Endothelial cell of umbilical vein (primary cell): Measurements from ENCODE around the gene SNU13. TPM values are rescaled to one million over a fixed set of nuclear protein-coding genes. Genes with fewer than 3 reads are reported as not detected.

Source experiments
- BruUV-seq: library from RNA; stranded (reverse); fragments of 400-500 nt; replicated peaks from 2 replicates; lab custom pipeline; 2021; lab: Mats Ljungman, UMichigan
- CTCF ChIA-PET: fragments of 300-600, 350-600 bp; sonication (Branson Sonifier 250); formaldehyde crosslinking; loops from one replicate; lab custom pipeline; 2021; ENCODE audit warnings: antibody characterized with exemption, inconsistent platforms; lab: Charles Lee
- POLR2A ChIA-PET: fragments of 300-600, 350-600 bp; sonication (Branson Sonifier 250); formaldehyde crosslinking; loops from one replicate; lab custom pipeline; 2021; ENCODE audit warnings: antibody characterized with exemption, inconsistent platforms; lab: Charles Lee
- DNase-seq: peaks from one replicate; pipeline ENCODE4 v3.0.0-alpha.2; 2011; ENCODE audit warnings: low read depth, low spot score
- FAIRE-seq: peaks from 2 replicates; lab custom pipeline; 2011; peaks lifted over from hg19 to GRCh38; lab: Jason Lieb, UNC
- H2AFZ ChIP-seq: 2 replicates; pipeline ENCODE4 v1.6.0; 2012; ENCODE audit warnings: low read depth, low read length, control low read depth, inconsistent platforms
- H3K27ac ChIP-seq: 2 replicates; pipeline ENCODE4 v1.5.1; 2011; ENCODE audit warnings: low read depth, mild to moderate bottlenecking, control low read depth, low read length, moderate library complexity; ENCODE audit not compliant: insufficient read depth
- H3K27me3 ChIP-seq, 2 experiments: 2 replicates each; pipeline versions ENCODE4 v1.6.0 to v1.6.1; 2011; ENCODE audit warnings: low read length in 2 of 2, mixed read lengths in 1 of 2; ENCODE audit not compliant: control insufficient read depth in 2 of 2, insufficient read depth in 2 of 2
- H3K36me3 ChIP-seq, 2 experiments: 2 replicates in 1 of 2; 3 replicates in 1 of 2; pipeline ENCODE4 v1.5.1; 2011; ENCODE audit warnings: low read length in 2 of 2, mild to moderate bottlenecking in 1 of 2, moderate library complexity in 1 of 2; ENCODE audit not compliant: control insufficient read depth in 2 of 2, insufficient read depth in 2 of 2; ENCODE audit errors: extremely low read depth in 1 of 2
- H3K4me1 ChIP-seq: 3 replicates; pipeline ENCODE4 v1.5.1; 2011; ENCODE audit warnings: mild to moderate bottlenecking, low read length; ENCODE audit not compliant: control insufficient read depth, insufficient read depth; ENCODE audit errors: extremely low read depth
- H3K4me2 ChIP-seq: 2 replicates; pipeline ENCODE4 v1.6.1; 2011; ENCODE audit warnings: low read length, control low read depth, mixed read lengths; ENCODE audit not compliant: insufficient read depth
- H3K4me3 ChIP-seq, 3 experiments: fragments of 200-600 bp in 1 of 3; sonication (generic), shearing (Covaris generic) in 1 of 3; replicated peaks in 1 of 3; 2 replicates each; pipeline ENCODE4 v1.5.1; 2011 to 2016; ENCODE audit warnings: control low read depth in 3 of 3, low read length in 3 of 3, mild to moderate bottlenecking in 2 of 3, inconsistent platforms in 1 of 3, low read depth in 1 of 3, moderate library complexity in 1 of 3; ENCODE audit not compliant: insufficient read depth in 1 of 3
- H3K79me2 ChIP-seq: 2 replicates; pipeline ENCODE4 v1.6.0; 2012; ENCODE audit warnings: low read length, inconsistent platforms; ENCODE audit not compliant: control insufficient read depth, insufficient read depth
- H3K9ac ChIP-seq: replicated peaks from 2 replicates; pipeline ENCODE3; 2011; ENCODE audit warnings: low read length, control low read depth; ENCODE audit not compliant: insufficient read depth; ENCODE audit errors: extremely low read depth
- H3K9me1 ChIP-seq: replicated peaks from 3 replicates; pipeline ENCODE4 v1.6.0; 2011; ENCODE audit warnings: mild to moderate bottlenecking, low read length; ENCODE audit not compliant: control insufficient read depth, insufficient read depth; ENCODE audit errors: extremely low read depth
- H3K9me3 ChIP-seq: replicated peaks from 2 replicates; pipeline ENCODE4 v1.5.1; 2012; ENCODE audit warnings: low read length, inconsistent platforms; ENCODE audit not compliant: control insufficient read depth, insufficient read depth
- H4K20me1 ChIP-seq: replicated peaks from 2 replicates; pipeline ENCODE3; 2011; ENCODE audit warnings: mild to moderate bottlenecking, low read length; ENCODE audit not compliant: control insufficient read depth, insufficient read depth; ENCODE audit errors: extremely low read depth
- CTCF ChIP-seq, 2 donors: IDR thresholded peaks; 1 replicate in 1 of 2; 2 replicates in 1 of 2; pipeline ENCODE4 v1.5.1; 2011; ENCODE audit warnings: low read length in 2 of 2, mild to moderate bottlenecking in 2 of 2, moderate library complexity in 2 of 2, control low read depth in 1 of 2, inconsistent platforms in 1 of 2, low read depth in 1 of 2; ENCODE audit not compliant: insufficient read depth in 1 of 2; ENCODE audit errors: extremely low read depth in 1 of 2
- EZH2 ChIP-seq: IDR thresholded peaks from 2 replicates; pipeline ENCODE4 v1.6.1; 2012; ENCODE audit warnings: borderline replicate concordance, low read depth, mild to moderate bottlenecking, moderate library complexity, low read length, inconsistent platforms; ENCODE audit not compliant: severe bottlenecking
- FOS ChIP-seq: IDR thresholded peaks from 2 replicates; pipeline ENCODE4 v1.6.1; 2011; ENCODE audit warnings: mild to moderate bottlenecking, low read length, moderate library complexity, borderline replicate concordance; ENCODE audit not compliant: insufficient read depth
- GATA2 ChIP-seq: IDR thresholded peaks from 2 replicates; pipeline ENCODE4 v1.7.0; 2011; ENCODE audit warnings: low read depth, mild to moderate bottlenecking, moderate library complexity, mixed read lengths, low read length; ENCODE audit not compliant: insufficient read length, insufficient read depth
- JUN ChIP-seq: IDR thresholded peaks from 2 replicates; pipeline ENCODE4 v1.6.1; 2011; ENCODE audit warnings: borderline replicate concordance, low read depth; ENCODE audit not compliant: insufficient read length, insufficient read depth
- MAX ChIP-seq: IDR thresholded peaks from 2 replicates; pipeline ENCODE4 v1.6.1; 2011; ENCODE audit not compliant: insufficient read depth, insufficient read length
- MYC ChIP-seq: IDR thresholded peaks from one replicate; pipeline ENCODE4 v1.6.1; 2011; ENCODE audit warnings: mild to moderate bottlenecking, low read depth, low read length
- POLR2A ChIP-seq: IDR thresholded peaks from 2 replicates; pipeline ENCODE4 v1.6.1; 2012; ENCODE audit warnings: low read depth, mild to moderate bottlenecking, control low read depth, low read length
- POLR2AphosphoS5 ChIP-seq: IDR thresholded peaks from 2 replicates; pipeline ENCODE4 v1.6.1; 2012; ENCODE audit warnings: low read depth, mild to moderate bottlenecking, control low read depth, low read length, moderate library complexity; ENCODE audit not compliant: insufficient read depth
- dilution Hi-C: fragments of 300-500 bp; cut with MboI; formaldehyde crosslinking; loops from one replicate; pipeline ENCODE4 v1.15.0; 2019; ENCODE audit warnings: low sequenced_read_pairs; ENCODE audit not compliant: extremely low pct_ligation_motif_present
- intact Hi-C: fragments of 100-400 bp; cut with micrococcal nuclease; formaldehyde crosslinking; loops from one replicate; pipeline ENCODE4 v1.10.0; 2022
- polyA plus RNA-seq, 4 experiments: library from polyadenylated mRNA; depleted of rRNA in 3 of 4; stranded (reverse) in 3 of 4; unstranded in 1 of 4; fragments of >200 nt; gene quantifications; 2 replicates each; pipeline versions ENCODE4 v1.2.1 to v1.2.3, GENCODE V29; 2011 to 2012; ENCODE audit warnings: missing spikeins in 1 of 4
- total RNA-seq: library from RNA; stranded (reverse); gene quantifications from 2 replicates; pipeline ENCODE4 v1.2.3, GENCODE V29; 2021

SNU13 gene
- total and polyA plus RNA-seq, 2 donors (not counting 3 experiments of a cell fraction or from before 2014, with no cell fraction given): 138 to 194 TPM

- Histone ChIP-seq H3K9ac (no peak overlapping the region), H3K9me3 (no peaks in the 10 kb centered on the region), H3K4me1 (peaks cover 13% of the 10 kb centered on the region), H3K79me2 (peaks cover 88% of the 10 kb centered on the region), H3K27ac (no peak overlapping the region), H3K4me2 (no peak overlapping the region), H3K27me3 (no peaks in the 10 kb centered on the region), H4K20me1 (no peaks in the 10 kb centered on the region), H3K9me1 (no peaks in the 10 kb centered on the region), H2AFZ (no peak overlapping the region), H3K4me3 (no peak overlapping the region), H3K36me3 (peaks cover 0 to 9% of the 10 kb centered on the region in 2 experiments)
- DNase-seq (no peak), FAIRE-seq (no peak)
- intact Hi-C loops (no loop called here), dilution Hi-C loops (no loop called here)
- BruUV-seq: no TSS peak
- ChIA-PET POLR2A (no interaction called here), CTCF (interaction anchor here (0.8 kb wide), 1 partner anchor 17 kb away, joined by 3 read pairs; no protein-coding TSS in a partner anchor)
- no peak for TF ChIP-seq MYC
- TF ChIP-seq GATA2: no peak
- TF ChIP-seq POLR2AphosphoS5: no peak
- TF ChIP-seq JUN: no peak
- no peak for TF ChIP-seq FOS
- no peak for TF ChIP-seq MAX
- no peak for TF ChIP-seq POLR2A
- TF ChIP-seq CTCF (IDR thresholded peaks at IDR 0.05; ENCODE audit: extremely low read depth in 1 of 2, insufficient read depth in 1 of 2, low read depth in 1 of 2, low read length in 2 of 2): no peak
- TF ChIP-seq EZH2: no peak
Observed at GRCh38 chr22:41683616-41684015, 5.1 kb downstream of the SNU13 start.
